B cell (primary cell): Measurements from ENCODE around the gene CUL1. TPM values are rescaled to one million over a fixed set of nuclear protein-coding genes. Genes with fewer than 3 reads are reported as not detected.

ENCODE experiments used
- ATAC-seq: fragments of 200-7000 bp; cut with Tn5 transposase; one replicate; pipeline ENCODE4 v1.10.0; 2021; ENCODE audit warnings: low read depth, mild to moderate bottlenecking, moderate number of reproducible peaks, moderate library complexity
- CTCF ChIA-PET: fragments of 350-600 bp; sonication (Branson Sonifier 250); formaldehyde crosslinking; loops from one replicate; lab custom pipeline; 2021; ENCODE audit warnings: antibody characterized with exemption, inconsistent platforms; lab: Charles Lee
- POLR2A ChIA-PET: fragments of 350-600 bp; sonication (Branson Sonifier 250); formaldehyde crosslinking; loops from one replicate; lab custom pipeline; 2021; ENCODE audit warnings: antibody characterized with exemption; lab: Charles Lee
- DNase-seq: peaks from one replicate; pipeline ENCODE4 v3.0.0; 2013
- H2AFZ ChIP-seq: 2 replicates; pipeline ENCODE4 v1.6.1; 2012; ENCODE audit warnings: mild to moderate bottlenecking, low read depth, low read length; ENCODE audit not compliant: insufficient read depth, poor library complexity, severe bottlenecking
- H3K27ac ChIP-seq, 2 donors: 1 replicate in 1 of 2; 2 replicates in 1 of 2; pipeline ENCODE4 v1.5.1; 2012 to 2013; ENCODE audit warnings: low read length in 2 of 2, mild to moderate bottlenecking in 2 of 2, moderate library complexity in 1 of 2
- H3K27me3 ChIP-seq, 4 experiments: fragments of 200-600 bp in 1 of 4; sonication (generic) in 1 of 4; replicated peaks in 1 of 4; 1 replicate in 2 of 4; 2 replicates in 2 of 4; pipeline versions ENCODE4 v1.6.1 to v1.7.0; 2013 to 2016; ENCODE audit warnings: low read length in 3 of 4, mild to moderate bottlenecking in 2 of 4, mixed read lengths in 1 of 4, moderate library complexity in 1 of 4; ENCODE audit not compliant: insufficient read depth in 4 of 4, control insufficient read depth in 3 of 4; ENCODE audit errors: control extremely low read depth in 1 of 4
- H3K36me3 ChIP-seq, 2 experiments: replicated peaks in 1 of 2; 1 replicate in 1 of 2; 2 replicates in 1 of 2; pipeline versions ENCODE4 v1.6.1 to v1.7.1; 2013; ENCODE audit warnings: low read length in 1 of 2; ENCODE audit not compliant: insufficient read depth in 2 of 2, control insufficient read depth in 1 of 2; ENCODE audit errors: control extremely low read depth in 1 of 2, extremely low read depth in 1 of 2
- H3K4me1 ChIP-seq, 2 donors: fragments of 200-600 bp in 1 of 2; sonication (generic) in 1 of 2; 1 replicate in 1 of 2; 2 replicates in 1 of 2; pipeline versions ENCODE4 v1.5.1 to v1.6.1; 2013 to 2017; ENCODE audit warnings: low read length in 2 of 2; ENCODE audit not compliant: control insufficient read depth in 2 of 2, insufficient read depth in 2 of 2
- H3K4me2 ChIP-seq: replicated peaks from 2 replicates; pipeline ENCODE3; 2012; ENCODE audit warnings: mild to moderate bottlenecking, low read depth, low read length; ENCODE audit not compliant: poor library complexity, severe bottlenecking
- H3K4me3 ChIP-seq, 5 experiments: fragments of 200-600 bp in 1 of 5; sonication (generic) in 1 of 5; 1 replicate in 3 of 5; 2 replicates in 2 of 5; pipeline versions ENCODE4 v1.5.1 to v1.7.0; 2011 to 2016; ENCODE audit warnings: low read length in 4 of 5, mild to moderate bottlenecking in 4 of 5, low read depth in 2 of 5, control low read depth in 1 of 5, moderate library complexity in 1 of 5; ENCODE audit not compliant: insufficient read depth in 1 of 5; ENCODE audit errors: control extremely low read depth in 1 of 5, extremely low read depth in 1 of 5
- H3K79me2 ChIP-seq: fragments of 200-600 bp; sonication (generic); one replicate; pipeline ENCODE4 v1.6.0; 2016; ENCODE audit warnings: low read length; ENCODE audit not compliant: control insufficient read depth, insufficient read depth
- H3K9ac ChIP-seq: fragments of 200-600 bp; sonication (generic); 2 replicates; pipeline ENCODE4 v1.6.1; 2017; ENCODE audit warnings: mild to moderate bottlenecking, low read length, moderate library complexity
- H3K9me3 ChIP-seq, 3 donors: one replicate each; pipeline versions ENCODE4 v1.6.1 to v1.7.1; 2013; ENCODE audit warnings: low read length in 2 of 3; ENCODE audit not compliant: control insufficient read depth in 2 of 3, insufficient read depth in 1 of 3; ENCODE audit errors: control extremely low read depth in 1 of 3
- H4K20me1 ChIP-seq: 2 replicates; pipeline ENCODE4 v1.6.0; 2012; ENCODE audit warnings: mild to moderate bottlenecking, low read length; ENCODE audit not compliant: insufficient read depth, control insufficient read depth, poor library complexity, severe bottlenecking
- H3K27ac Mint-ChIP-seq: one replicate; pipeline ENCODE4 v1.8.0; 2021; ENCODE audit warnings: mixed read lengths
- H3K27me3 Mint-ChIP-seq: one replicate; pipeline ENCODE4 v1.8.0; 2021; ENCODE audit warnings: mixed read lengths
- H3K4me1 Mint-ChIP-seq: one replicate; pipeline ENCODE4 v1.8.0; 2021; ENCODE audit warnings: mixed read lengths
- H3K4me3 Mint-ChIP-seq: one replicate; pipeline ENCODE4 v1.8.0; 2021; ENCODE audit warnings: mixed read lengths
- H3K9me3 Mint-ChIP-seq: one replicate; pipeline ENCODE4 v1.8.0; 2022; ENCODE audit warnings: mixed read lengths; ENCODE audit not compliant: insufficient read depth
- CTCF ChIP-seq: fragments of 200-600 bp; IDR thresholded peaks from one replicate; pipeline ENCODE4 v1.8.0; 2022; ENCODE audit warnings: antibody characterized with exemption, mild to moderate bottlenecking
- EZH2 ChIP-seq: IDR thresholded peaks from 2 replicates; pipeline ENCODE4 v1.6.1; 2012; ENCODE audit warnings: borderline replicate concordance, low read depth, mild to moderate bottlenecking, moderate library complexity, low read length; ENCODE audit not compliant: insufficient read depth, poor library complexity, severe bottlenecking
- WGBS: methylation state at CpG from one replicate; pipeline ENCODE4 v1.1.5; 2013; ENCODE audit warnings: missing lambda C conversion rate; ENCODE audit not compliant: insufficient coverage; 5-methylcytosine and 5-hydroxymethylcytosine counted together
- intact Hi-C: fragments of 100-400 bp; cut with micrococcal nuclease; formaldehyde crosslinking; loops from one replicate; pipeline ENCODE4 v1.10.0; 2022
- polyA plus RNA-seq: library from polyadenylated mRNA; depleted of rRNA; stranded (reverse); fragments of >200 nt; gene quantifications from 2 replicates; pipeline ENCODE4 v1.2.3, GENCODE V29; 2012
- total RNA-seq, 2 donors: library from RNA; stranded (reverse); fragments of 120-200 nt in 1 of 2; gene quantifications; 1 replicate in 1 of 2; 2 replicates in 1 of 2; pipeline versions ENCODE4 v1.2.3 to v1.2.4, GENCODE V29; 2013 to 2022

CUL1 gene
- total and polyA plus RNA-seq, 2 donors (not counting 1 experiment from before 2014, with no cell fraction given) = 26.9 to 51.1 TPM

- Histone ChIP-seq H3K36me3 (no peaks in the 10 kb centered on the region), H3K4me1 (no peaks in the 10 kb centered on the region), H3K9ac (no peak overlapping the region), H4K20me1 (no peaks in the 10 kb centered on the region), H3K4me2 (no peak overlapping the region), H3K9me3 (no peaks in the 10 kb centered on the region), H3K27me3 (no peaks in the 10 kb centered on the region), H3K27ac (no peak overlapping the region), H3K79me2 (peaks cover 67% of the 10 kb centered on the region), H3K4me3 (no peak overlapping the region), H2AFZ (no peak overlapping the region)
- Mint-ChIP-seq H3K9me3 (no peaks in the 10 kb centered on the region), H3K27me3 (no peaks in the 10 kb centered on the region), H3K4me1 (peaks cover 12% of the 10 kb centered on the region), H3K27ac (no peak overlapping the region), H3K4me3 (no peak overlapping the region)
- ChIA-PET CTCF (no interaction called here), POLR2A (interaction anchor here (0.6 kb wide), 1 partner anchor 118 kb away, joined by 13 read pairs; no protein-coding TSS in a partner anchor)
- ATAC-seq (no peak), DNase-seq (no peak)
- TF ChIP-seq EZH2 (no peak), CTCF (no peak)
- intact Hi-C loops = no loop called here
- WGBS = 100% methylated on average over 5 of the region's 7 CpGs
These were observed 150.8 kb downstream of the CUL1 start for GRCh38 chr7:148849393-148850098.

- H3K4me2 ChIP-seq = no peak overlapping the region
- no peak for DNase-seq
- TF ChIP-seq EZH2 (no peak), CTCF (no peak)
- H3K4me3 Mint-ChIP-seq = no peak overlapping the region
- ChIA-PET CTCF (no interaction called here), POLR2A (no interaction called here)
- H3K27ac ChIP-seq = no peak overlapping the region
- ATAC-seq = no peak
- WGBS = no CpG with 5 or more reads among the region's 5 CpGs
- intact Hi-C loops = no loop called here
- no peaks in the 10 kb centered on the region for H4K20me1 ChIP-seq
- H3K79me2 ChIP-seq = peaks cover 77% of the 10 kb centered on the region
- H3K4me1 Mint-ChIP-seq = peaks cover 12% of the 10 kb centered on the region
- H3K9ac ChIP-seq = no peak overlapping the region
- no peak overlapping the region for H3K27ac Mint-ChIP-seq
- H3K4me1 ChIP-seq = no peaks in the 10 kb centered on the region
- H3K27me3 Mint-ChIP-seq = no peaks in the 10 kb centered on the region
- H3K36me3 ChIP-seq = no peaks in the 10 kb centered on the region
- no peaks in the 10 kb centered on the region for H3K9me3 ChIP-seq
- no peaks in the 10 kb centered on the region for H3K27me3 ChIP-seq
- H3K4me3 ChIP-seq = no peak overlapping the region
- no peak overlapping the region for H2AFZ ChIP-seq
- no peaks in the 10 kb centered on the region for H3K9me3 Mint-ChIP-seq
These were observed 151.9 kb downstream of the CUL1 start for GRCh38 chr7:148850564-148850963.
